ENCODE results near the gene NXT1.
A peak's percentile ranks its signal among the peaks of the same experiment; 100 is the strongest.

The NXT1 gene

GRCh38 chr20:23350904-23351838 is 580 bp downstream of the NXT1 start:
- H3K27ac ChIP-seq = peak overlapping the region; percentile 96
- TF ChIP-seq CTCF (conservative IDR thresholded peaks at IDR 0.05) = no peak

GRCh38 chr20:23356203-23356602 is 5.6 kb downstream of the NXT1 start:
- TF ChIP-seq CTCF (conservative IDR thresholded peaks at IDR 0.05) = no peak

DNA sequence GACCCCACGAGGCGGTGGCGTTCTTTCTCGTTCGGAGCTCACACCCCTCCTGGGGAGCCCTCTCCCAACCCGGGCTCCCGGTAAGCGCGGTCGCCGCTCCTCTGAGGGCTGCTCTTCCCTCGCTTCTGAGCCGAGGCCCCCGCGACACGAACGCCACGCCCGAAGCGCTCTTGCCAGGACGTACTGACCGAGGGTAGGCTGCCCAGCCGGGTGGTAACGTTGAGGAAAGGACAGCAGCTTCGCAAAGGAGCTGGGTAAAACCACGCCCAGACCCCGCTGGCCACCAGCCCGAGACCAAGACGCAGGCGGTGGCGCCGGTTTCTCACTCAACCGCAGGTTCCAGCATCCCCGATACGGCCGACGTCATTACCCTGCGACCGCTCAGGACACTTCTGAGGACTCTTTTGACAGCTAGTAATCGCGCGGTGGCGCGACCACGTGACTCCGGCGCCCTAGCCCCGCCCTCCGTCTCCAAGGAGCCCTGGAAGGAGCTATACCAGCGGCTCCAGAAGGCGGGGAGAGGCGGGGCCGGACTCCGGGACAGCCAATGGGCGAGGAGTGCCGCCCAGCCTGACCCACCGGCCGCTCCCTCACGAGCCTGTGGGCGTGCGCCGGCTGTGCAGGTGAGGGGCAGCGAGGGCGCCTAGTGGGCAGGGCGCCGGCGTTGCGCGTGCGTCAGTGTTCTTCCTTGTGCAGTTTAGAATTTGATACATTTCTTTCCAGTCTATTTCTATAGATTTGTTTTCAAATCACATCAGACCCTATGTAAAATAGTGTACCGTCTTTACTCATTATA is 7.4 kb downstream of the NXT1 start:
- no peak for TF ChIP-seq CTCF (conservative IDR thresholded peaks at IDR 0.05)
- H3K27ac ChIP-seq = peak overlapping the region; percentile 99

More at GRCh38 chr20:23356203-23356602, 5.6 kb downstream of the NXT1 start:
- 0 out of 2 replicates have a peak overlapping the region, but pooled peaks have one; percentile 2 for H3K27ac ChIP-seq

DNA sequence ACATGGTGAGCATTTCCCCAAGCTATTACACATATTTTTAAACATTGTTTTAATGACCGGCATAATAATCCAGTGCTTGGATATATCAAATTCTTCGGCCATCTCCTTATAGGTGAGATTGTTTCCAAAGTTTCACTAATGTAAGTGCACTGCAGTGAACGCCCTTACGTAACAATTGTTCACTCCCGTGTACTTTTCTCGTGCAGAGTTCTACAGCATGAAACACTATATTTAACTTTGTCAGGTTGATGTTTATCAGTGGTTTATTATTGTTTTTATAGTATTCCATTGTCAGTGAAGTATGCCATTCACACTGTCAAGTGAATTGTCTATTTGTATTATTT is 7.9 kb downstream of the NXT1 start:
- peak overlapping the region; percentile 99 for H3K27ac ChIP-seq
- TF ChIP-seq CTCF (conservative IDR thresholded peaks at IDR 0.05) = no peak

GRCh38 chr20:23358923-23359593 is 8.5 kb downstream of the NXT1 start:
- TF ChIP-seq CTCF (conservative IDR thresholded peaks at IDR 0.05) = no peak
- peak overlapping the region; percentile 99 for H3K27ac ChIP-seq

DNA sequence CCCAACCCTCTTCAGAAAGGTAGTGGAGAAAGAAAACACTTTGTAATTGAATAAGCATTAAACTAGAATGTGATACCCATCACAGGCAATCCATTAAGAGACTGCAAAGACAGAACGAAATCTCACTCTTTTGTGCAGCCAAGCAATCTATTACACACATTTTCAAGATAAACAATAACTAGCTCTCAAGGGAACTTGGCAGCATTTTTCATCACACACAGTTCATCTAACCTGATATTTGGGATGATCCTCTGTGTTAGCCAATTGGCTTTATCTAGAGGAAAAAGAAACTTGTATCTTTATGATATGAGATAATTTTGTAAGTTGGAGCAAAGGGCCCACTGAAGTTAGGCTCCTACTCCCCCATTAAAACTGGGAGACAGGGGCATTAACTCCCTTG is 9.9 kb downstream of the NXT1 start:
- no peak for TF ChIP-seq CTCF (conservative IDR thresholded peaks at IDR 0.05)
- peak overlapping the region; percentile 99 for H3K27ac ChIP-seq

DNA sequence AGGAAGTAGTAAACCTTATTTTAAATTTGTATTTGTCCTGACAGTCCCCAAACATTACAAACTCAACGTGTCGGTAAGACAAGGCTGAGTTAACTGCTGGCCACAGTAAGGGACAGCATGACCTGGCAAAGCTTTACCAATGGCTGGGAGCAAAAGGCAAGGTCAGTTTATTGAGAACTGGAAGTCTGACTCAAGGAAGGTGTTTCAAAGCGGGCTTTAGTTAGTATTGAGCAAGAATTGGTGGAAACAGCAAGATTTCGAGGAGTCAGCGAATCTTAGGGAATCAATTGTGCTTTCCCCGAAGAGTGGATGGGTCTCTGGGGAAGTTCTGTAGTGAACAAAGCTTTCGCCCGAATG is 10.5 kb downstream of the NXT1 start:
- TF ChIP-seq CTCF (conservative IDR thresholded peaks at IDR 0.05) = no peak
- peak overlapping the region; percentile 99 for H3K27ac ChIP-seq

Measured in VCaP (cell line).